GM12875 (cell line): ENCODE measurements around the gene LAMB3.

ENCODE experiments used
- H3K4me3 ChIP-seq: one replicate; pipeline ENCODE4 v1.5.1; 2011; ENCODE audit warnings: low read depth, low read length, control low read depth
- TF ChIP-seq, protein P1 (sequence below): IDR thresholded peaks from 2 replicates; pipeline ENCODE4 v1.5.1; 2011; ENCODE audit warnings: low read depth, mild to moderate bottlenecking, control low read depth, inconsistent platforms, low read length, moderate library complexity, borderline replicate concordance; ENCODE audit not compliant: insufficient read depth

Gene LAMB3

DNA sequence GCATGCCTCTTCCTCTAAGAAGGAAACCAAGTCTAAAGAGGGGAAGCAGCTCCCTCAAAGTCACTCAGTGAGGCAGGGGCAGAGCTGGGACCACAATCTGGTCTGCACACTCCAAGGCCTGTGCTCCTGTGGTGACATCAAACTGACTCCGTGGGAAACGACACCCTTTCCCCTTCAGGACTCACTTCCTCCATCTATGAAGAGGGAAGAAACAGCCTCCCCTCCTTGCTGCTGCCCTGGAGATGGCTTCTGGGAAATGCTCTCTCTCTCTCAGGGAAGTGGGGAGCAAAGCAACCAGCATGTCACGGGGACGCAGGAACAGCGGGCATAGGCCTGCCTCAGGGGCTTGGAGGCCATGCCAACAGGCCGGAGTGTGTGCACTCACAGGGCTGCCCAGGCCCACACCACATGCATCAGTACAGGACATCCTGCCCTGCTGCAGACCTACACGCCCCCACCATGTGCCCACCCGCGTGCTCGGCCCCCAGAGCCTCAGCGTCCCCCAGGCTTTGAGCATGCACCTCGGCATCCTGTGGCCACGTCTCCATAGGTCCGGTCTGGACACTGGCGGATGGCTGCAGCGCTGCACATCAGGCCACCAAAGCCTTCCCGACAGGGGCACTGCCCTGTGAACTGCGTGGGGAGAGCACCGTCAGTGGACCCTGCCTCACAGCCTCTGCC is 25.7 kb downstream of the LAMB3 start:
- TF ChIP-seq, protein P1, sequence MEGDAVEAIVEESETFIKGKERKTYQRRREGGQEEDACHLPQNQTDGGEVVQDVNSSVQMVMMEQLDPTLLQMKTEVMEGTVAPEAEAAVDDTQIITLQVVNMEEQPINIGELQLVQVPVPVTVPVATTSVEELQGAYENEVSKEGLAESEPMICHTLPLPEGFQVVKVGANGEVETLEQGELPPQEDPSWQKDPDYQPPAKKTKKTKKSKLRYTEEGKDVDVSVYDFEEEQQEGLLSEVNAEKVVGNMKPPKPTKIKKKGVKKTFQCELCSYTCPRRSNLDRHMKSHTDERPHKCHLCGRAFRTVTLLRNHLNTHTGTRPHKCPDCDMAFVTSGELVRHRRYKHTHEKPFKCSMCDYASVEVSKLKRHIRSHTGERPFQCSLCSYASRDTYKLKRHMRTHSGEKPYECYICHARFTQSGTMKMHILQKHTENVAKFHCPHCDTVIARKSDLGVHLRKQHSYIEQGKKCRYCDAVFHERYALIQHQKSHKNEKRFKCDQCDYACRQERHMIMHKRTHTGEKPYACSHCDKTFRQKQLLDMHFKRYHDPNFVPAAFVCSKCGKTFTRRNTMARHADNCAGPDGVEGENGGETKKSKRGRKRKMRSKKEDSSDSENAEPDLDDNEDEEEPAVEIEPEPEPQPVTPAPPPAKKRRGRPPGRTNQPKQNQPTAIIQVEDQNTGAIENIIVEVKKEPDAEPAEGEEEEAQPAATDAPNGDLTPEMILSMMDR, result no peak
- H3K4me3 ChIP-seq, result no peak overlapping the region

DNA sequence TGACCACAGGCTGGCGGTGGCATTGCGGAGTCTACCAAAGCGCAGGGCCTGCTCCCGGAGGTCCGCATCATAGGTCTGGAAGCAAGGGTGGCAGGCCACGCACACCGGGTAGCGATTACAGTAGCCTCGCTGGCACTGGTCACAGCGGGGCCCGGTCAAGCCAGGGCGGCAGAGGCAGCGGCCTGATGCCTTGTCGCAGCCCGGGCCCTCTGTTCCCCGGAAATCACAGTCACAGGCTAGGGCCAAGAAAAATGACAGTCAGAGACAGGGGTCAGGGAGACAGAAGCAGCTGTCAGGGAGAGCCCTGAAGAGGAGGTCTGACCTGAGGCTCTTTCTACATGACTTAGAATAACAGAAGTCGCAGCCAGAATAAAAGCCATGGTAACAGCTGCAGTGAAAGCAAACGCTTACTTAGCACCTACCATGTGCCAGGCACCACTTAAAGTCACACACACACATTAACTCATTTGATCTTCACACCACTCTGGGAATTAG is 26.4 kb downstream of the LAMB3 start:
- TF ChIP-seq, protein P1, result no peak
- H3K4me3 ChIP-seq, result no peak overlapping the region

DNA sequence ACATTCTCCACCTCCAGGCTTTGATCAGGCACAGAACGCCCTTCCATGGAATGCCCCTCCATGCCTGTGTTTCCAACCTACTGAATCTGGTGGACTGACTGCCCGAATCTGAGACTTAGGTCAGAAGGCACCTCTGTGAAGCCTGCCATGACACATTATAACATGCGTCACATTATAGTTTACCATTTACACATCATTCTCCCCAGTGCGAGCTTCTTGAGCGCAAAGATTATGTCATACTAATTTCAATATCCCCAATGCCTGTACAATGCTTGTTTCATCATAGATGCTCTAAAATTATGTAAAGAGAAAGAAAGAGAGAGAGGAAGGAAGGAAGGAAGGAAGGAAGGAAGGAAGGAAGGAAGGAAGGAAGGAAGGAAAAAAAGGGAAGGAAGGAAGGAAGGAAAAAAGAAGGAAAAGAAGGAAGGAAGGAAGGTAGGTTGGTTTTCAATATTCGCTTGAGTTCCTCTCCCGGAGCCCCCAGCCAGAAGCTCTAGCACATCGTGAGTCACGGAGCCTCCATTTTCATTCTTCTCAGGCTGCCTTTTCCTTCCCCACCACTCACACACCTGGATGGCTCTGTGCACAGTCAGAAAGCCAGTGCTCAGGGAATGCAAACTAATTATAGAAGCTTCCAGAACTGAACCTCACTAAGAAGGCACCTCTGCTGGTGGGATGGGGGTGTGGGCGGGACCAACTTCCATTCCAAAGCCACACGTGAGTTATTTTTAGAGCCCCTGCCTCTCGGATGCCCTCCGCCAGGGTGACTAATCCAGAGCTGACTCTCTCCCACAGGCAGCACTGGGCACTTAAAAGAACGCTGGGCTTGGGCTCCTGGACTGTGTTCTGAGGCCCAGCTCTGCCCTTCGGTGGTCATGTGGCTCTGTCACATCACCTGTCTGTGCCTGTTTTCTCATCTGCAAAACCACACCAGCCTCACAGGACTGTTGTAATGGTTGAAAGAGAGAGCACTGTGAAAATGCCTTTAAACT is 27.4 kb downstream of the LAMB3 start:
- TF ChIP-seq, protein P1, result no peak
- no peak overlapping the region for H3K4me3 ChIP-seq

DNA sequence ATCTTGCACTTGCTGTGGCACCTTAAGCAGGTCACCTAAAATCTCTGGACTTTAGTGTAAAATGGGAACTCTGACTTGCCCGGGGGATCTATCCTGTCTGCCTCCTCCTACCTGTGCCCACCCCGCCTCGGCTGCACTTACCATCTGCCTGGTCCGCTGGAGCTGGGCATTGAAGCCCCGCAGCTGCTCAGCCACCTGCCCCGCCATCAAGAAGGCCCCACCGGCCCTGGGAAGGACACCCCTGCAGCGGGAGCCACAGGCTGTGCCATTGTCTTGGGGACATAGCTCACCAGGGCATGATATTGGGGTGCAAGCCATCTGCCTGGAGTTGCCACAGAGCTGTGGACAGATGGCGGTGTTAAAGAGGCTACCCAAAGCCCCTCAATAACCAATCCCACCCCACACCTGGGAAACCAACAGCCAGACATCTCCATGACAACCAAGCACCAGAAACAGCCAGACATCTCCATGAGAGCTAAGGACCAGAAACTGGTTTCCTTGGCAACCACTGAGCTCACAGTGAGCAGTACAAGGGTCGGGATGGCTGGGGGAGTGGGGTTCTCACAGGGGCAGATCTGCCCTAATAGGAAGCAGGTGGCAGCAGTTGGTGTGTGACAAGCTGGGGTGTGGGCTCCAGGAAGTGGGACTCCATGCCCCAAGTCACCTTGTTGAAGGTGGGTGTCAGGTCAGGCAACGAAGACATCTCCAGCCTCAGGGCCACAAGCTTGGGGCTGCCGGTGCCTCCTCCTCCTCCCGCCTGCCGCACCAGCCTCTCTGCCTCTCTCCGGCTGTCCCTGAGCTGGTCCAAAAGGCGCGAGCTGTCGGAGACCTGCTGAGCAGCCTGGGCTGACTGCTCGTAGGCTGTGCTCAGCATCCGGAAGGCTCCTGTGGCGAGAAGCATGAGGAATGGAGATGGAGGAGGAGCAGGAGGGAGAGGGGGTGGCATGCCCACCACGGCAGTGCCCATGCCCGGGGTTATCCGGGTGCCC is 29.1 kb downstream of the LAMB3 start:
- TF ChIP-seq, protein P1, result no peak
- H3K4me3 ChIP-seq, result no peak overlapping the region

DNA sequence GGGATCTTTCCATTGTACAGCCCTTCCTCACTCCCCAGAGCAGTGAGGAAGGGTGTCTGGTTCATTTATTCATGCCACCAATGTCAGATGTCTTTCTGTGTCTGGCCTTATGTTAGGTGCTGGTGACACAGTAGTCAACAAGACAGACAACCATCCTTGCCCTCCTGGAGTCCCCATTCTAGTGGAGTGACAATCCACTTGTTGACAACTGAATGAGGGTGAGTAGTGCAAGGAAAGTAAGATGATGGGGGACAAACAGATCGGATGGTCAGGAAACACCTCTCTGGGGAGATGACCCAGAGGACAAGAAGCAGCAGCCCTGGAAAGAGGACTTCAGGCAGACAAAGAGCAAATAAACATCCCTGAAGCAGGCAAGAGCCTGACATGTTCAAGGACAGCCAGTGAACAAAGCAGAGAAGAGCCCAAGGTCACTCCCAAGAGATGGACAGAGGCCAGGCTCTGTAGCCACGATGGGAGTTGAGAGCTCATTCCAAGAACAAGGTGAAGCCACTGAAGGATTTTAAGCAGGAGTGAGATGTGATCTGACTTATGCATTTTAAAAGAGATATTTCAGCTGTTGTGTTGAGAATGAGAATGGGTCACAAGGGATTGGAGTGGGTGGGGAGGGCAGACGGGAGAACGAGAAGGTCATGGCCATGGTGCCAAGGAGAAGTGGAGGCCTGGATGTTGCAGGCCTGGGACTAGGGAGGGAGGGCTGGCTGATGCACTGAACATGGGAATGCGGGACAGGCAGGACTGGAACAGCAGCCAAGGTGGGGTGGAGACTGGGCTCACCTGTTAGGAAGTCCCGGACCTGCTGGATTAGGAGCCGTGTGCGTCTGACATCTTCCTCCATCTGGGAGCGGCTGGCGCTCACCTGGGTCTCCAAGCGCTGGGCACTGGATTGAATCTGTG is 30.2 kb downstream of the LAMB3 start:
- no peak overlapping the region for H3K4me3 ChIP-seq
- TF ChIP-seq, protein P1, result no peak
